ENCODE data around the gene PKD1L1.
"Not testable (repeated sequence)": the region's sequence is repeated elsewhere in the genome, so short reads cannot be mapped to it uniquely, and the experiment has no call there.

Gene PKD1L1

DNA sequence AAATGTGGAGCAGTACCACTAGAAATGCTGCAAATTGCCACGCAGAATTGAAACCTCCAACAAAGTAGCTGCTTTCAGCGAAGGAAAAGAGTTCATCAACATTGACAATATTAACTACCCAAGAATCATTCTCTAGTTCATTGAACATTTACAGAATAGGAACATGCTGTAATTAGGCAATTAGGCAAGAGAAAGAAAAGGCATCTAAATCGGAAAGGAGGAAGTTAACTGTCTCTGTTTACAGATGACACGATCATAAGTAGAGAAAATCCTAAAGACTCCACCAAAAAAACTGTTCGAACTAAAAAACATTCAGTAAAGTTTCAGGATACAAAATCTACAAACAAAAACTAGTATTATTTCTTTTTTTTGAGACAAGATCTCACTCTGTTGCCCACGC, 8.9 kb upstream of the PKD1L1 start:
- DNase-seq (ENCODE audit: extremely low read depth in 1 of 2, low read depth in 1 of 2): no peak

DNA sequence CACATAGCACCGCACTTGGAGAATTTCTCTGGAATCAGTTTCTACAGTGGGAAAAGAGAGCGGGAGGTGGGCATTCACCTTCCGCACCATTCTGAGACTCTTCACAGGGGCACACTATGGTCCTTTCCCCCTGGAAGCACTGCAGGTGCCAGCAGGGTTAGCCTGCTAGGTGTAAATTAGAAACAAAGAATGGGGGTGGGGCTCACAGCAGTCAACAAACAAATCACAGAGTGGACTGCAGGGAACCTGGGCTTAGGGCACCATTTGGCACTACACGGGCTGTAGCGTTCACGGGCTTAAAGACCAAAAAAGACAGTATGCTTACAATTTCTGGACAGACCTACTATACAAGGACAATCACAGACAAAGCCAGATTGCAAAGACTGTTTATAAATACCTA, 8.0 kb upstream of the PKD1L1 start:
- DNase-seq (ENCODE audit: extremely low read depth in 1 of 2, low read depth in 1 of 2): no peak

DNA sequence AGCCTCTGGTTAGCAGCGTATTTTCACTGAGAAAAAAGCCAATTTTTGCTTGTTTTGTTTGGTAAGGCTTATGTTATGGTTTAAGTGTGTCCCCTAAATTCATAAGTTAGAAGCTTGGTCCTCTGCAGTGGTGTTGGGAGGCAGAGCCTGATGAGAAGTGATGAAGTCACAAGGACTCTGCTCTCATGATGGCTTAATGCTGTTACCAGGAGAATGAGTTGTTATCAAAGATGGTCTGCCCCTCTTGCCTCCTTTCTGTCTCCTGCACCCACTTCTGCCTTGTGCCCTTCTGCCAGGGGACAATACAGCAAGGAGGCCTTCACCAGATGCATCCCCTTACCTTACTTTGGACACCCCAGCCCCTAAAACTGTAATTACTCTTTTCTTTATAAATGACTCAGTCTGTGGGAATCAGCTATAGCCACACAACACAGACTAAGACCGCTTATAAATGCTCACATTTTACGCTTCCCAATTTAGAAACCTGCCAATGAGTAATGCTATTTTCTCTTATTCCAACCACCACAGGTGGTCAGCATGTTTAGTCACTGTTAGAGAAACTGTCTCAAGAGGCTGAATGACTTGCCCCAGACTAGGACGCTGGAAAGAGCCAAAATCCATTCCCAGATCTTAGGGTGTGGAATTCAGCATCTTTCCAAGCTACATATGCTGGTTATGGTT, 6.1 kb upstream of the PKD1L1 start:
- DNase-seq (ENCODE audit: extremely low read depth in 1 of 2, low read depth in 1 of 2): no peak

DNA sequence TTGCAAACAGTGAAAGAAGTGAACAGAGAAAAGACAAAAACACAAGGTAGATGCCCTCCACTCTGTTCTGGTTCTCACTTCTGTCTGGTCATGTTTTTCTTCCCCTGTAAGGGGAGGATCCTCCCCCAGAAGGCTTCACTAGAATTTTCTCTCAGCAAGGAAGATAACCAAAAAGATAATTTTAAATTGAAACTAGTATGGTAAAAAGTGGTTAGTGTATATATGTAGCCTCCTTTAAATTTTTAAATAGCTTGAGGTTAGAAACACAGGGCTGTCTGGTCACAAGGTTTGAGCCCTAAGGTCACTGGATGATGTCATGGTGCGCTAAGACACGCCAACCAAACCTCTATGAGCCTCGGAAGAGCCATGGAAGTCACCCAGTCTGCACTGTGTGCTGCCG, 5.6 kb upstream of the PKD1L1 start:
- no peak for DNase-seq (ENCODE audit: extremely low read depth in 1 of 2, low read depth in 1 of 2)

DNA sequence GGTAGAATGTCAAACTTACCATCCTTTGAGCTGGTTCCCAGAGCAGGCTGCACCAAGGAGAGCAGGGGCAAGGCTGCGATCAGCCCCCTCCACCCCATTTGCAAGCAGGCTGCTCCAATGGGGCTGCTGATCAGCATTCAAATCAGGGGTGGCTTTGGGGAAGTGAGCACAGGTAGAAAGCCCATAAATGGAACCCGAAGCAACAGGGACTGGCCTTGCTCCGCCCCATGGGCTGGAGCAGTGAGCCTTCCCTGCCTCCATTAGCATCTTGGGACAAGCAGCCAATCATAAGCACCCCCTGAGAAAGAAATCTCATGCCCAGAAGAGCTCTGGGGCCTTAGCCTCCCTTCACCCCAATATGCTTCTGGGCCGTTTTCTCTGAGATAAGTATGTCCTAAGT, 4.0 kb upstream of the PKD1L1 start:
- DNase-seq (ENCODE audit: extremely low read depth in 1 of 2, low read depth in 1 of 2): no peak

DNA sequence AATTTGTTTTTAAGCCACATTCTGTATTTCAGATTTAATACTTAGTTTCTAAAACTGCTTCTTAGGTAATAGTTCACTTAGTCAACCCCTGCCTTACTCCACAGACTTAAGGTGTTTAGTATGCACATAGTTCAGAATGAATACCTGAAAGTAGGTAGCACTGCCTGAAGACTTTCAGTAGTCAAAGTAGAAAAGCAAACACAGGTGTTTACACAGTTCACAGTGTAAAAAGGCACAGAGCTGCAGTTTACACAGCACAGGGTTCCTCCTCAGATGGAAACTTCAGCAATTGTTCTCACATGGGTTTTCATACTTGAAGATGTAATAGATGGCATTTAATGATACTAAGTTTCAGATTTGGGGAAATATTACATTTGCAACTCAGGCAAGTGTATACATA, 3.1 kb upstream of the PKD1L1 start:
- no peak for DNase-seq (ENCODE audit: extremely low read depth in 1 of 2, low read depth in 1 of 2)

DNA sequence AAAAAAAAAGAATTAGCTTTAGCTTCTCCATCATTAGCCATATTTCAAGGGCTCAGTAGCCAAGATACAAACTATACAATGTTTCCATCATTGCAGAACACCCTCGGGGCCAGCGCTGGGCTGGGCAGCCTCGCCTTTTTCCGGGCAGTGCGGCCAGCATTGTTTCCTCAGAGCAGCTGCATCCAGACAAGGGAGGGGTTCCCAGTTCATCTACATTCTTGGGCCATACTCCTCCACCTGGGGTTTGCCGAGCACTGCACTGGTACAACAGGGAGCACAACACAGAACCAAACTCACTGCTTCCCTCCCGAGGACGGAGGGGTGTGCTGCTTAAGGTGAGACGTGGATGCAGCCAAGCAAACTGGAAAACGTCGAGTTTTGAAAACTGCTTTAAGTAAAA, 2.4 kb upstream of the PKD1L1 start:
- DNase-seq (ENCODE audit: extremely low read depth in 1 of 2, low read depth in 1 of 2): no peak

DNA sequence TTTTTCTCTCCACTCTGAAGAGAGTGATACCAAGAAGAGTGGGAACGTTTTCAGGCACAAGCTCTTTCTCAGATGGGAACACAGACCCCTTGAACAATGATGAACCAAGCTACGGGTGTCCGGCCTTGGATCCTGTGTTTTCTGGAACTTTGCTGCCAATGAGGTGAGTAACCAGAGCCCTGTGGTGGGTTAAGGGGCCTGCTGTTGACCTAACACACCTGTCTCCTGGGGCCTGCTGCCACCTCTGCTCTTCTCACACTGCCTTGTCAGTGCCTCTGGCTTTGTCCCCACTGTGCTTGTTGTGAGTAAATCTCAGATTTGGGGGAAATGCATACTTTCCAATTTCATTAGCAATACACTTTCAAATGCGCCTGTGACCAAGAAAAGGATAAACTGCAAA, 1.4 kb upstream of the PKD1L1 start:
- DNase-seq (ENCODE audit: extremely low read depth in 1 of 2, low read depth in 1 of 2): no peak

- DNase-seq (ENCODE audit: extremely low read depth in 1 of 2, low read depth in 1 of 2): no peak
These were observed 914 bp downstream of the PKD1L1 start for GRCh38 chr7:47947355-47947749.

DNA sequence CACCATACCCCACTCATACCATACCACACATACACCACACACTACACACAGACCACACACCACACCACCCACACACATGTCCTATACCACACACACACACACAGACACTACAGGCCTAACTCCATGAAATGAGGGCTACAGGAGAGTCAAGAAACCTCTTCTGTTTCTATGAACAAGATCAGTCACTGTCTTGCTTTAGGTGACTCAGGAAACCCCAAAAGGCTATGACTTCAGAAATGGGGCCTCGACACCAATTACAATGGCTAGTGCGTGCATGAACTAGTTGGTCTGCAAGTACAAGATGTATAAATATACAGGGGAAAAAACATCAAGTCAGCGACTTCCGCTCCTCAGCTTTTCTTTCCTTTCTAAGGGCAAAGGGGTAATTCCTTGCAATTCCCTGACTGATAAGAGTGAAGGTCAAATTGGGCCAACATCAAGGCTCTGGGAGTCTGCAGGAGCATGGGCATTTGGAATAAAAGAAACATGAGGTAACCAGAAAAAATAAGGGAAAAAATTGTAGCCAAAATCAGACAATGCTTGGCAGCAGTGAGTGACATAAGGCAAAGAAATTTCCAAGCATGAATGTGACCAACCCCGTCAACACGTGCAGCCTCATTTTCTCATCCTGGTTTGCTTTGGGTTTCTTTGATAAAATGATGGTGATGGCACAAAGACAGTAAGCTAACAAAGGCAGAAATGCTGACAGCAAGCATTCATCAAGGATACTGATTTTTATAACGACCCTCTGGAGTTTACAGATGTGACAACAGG, 1.5 kb downstream of the PKD1L1 start:
- no peak for DNase-seq (ENCODE audit: extremely low read depth in 1 of 2, low read depth in 1 of 2)

DNA sequence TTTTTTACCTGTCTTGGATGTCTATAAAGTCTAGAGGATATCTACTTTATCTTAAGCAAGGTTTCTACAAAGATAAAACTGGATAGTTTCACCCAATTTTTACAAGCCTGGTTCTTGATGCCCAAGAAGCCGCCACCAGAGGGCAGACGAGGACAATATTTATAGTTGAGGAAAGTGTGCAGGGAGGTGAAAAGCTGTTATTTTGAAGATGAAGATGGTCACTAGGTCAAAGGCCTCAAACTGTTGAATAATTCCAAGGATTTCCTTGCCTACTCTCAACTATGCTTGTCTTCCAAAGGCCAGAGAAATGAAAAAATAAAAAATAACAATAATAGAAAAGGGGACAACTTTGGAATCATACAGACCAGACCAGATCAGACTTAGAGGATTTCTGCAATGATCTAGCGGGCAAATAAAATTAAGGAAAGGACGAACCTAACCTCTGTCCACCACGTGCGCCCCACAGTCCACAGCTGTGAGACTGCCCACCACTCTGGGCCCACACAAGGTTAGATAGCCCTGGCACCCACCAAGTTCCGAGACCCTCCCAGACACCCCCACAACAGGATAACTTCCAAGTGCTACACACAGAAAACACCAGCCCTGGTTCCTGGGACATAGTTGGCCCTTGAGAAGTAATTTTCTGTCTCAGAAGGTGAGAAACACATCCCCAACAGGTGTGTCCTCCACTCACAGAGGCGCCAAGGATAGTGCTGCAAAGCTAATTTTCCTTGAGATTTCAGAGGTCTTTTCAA, 2.8 kb downstream of the PKD1L1 start:
- DNase-seq (ENCODE audit: extremely low read depth in 1 of 2, low read depth in 1 of 2): peak; percentile 57 to 65

- DNase-seq (ENCODE audit: extremely low read depth in 1 of 2, low read depth in 1 of 2): no peak
These were observed 3.6 kb downstream of the PKD1L1 start for GRCh38 chr7:47944536-47945260.

DNA sequence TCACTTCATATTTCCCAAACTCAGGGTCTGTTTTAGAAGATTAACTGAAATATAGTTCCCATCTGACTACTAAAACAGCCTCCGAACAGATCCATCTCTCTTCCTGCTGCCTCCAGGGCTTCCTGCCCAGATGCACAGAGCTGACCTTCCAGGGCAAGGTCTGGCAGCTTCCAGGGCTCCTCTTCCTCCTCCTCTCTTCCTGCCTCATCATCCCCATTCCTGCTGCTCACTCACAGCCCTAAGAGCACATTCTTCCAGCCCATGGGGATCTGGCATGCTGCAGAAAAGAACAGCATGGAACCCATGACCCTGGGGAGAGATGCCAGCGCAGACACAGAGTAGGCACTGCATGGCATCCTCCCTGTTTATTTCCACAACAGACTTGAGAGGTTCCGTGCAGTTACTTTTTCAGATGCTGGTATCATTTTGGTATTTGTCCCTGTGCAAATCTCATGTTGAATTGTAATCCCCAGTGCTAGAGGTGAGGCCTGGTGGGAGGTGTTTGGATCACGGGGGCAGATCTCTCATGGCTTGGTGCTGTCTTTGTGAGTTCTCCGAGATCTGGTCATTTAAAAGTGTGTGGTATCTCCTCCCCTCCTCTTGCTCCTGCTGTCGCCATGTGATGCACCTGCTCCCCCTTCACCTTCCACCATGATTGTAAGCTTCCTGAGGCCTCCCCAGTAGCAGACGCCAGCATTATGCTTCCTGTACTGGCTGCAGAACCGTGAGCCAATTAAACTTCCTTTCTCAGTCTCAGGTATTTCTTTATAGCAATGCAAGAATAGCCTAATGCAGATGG, 4.4 kb downstream of the PKD1L1 start:
- DNase-seq (ENCODE audit: extremely low read depth in 1 of 2, low read depth in 1 of 2): no peak

GRCh38 chr7:47942651-47943050, 5.6 kb downstream of the PKD1L1 start:
- DNase-seq (ENCODE audit: extremely low read depth in 1 of 2, low read depth in 1 of 2): not testable (repeated sequence)

DNA sequence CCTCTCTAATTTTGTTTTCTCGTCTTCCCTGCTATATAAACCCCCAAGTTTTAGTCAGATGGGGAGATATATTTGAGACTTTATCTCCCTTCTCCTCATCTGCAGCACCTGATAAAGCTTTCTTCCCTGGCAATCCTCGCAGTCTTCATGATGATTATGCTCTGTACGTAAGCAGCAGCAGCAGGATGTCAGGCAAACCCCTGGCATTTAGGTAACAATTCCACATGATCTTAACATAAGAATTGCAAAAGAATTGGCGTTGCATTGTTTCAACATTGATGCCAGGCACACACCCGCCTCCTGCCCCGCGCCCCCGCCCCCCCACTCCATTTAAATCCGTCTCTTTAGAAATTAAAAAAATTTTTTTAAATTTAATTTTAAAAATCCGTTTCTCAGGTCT, 6.1 kb downstream of the PKD1L1 start:
- DNase-seq (ENCODE audit: extremely low read depth in 1 of 2, low read depth in 1 of 2): no peak

DNA sequence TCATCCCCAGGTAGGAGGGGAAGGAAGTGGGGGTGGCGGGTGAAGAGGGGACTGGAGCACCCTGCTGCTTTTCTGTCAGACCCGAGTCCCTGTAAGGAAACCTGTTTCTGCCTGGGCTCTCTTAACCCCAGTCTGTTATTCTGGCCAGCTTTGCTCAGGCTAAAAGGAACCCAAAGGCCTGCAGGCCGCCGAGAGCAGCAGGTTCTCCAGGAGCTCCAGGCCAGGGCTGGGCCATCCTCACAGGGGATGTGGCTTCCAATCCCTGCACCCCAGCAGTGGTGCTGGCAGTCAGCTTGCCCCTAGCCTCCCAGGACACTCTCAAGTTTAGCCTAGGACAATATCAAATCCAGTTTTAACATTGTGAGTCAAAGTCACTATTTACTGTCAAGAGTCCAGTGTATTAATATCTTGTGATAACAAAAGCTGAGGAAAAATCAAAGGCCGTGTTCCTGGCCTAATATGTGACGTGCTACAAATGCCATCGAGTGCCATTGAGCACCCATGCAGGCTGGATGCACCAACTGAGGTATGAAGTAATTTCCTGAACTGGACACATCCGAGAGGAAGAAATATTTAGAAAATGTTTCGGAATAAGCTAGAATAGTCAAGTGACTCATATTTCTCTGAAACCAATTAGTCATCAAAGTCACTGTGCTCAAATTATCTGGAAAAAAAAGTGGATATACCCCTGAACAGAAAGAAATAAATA, 7.0 kb downstream of the PKD1L1 start:
- no peak for DNase-seq (ENCODE audit: extremely low read depth in 1 of 2, low read depth in 1 of 2)

DNA sequence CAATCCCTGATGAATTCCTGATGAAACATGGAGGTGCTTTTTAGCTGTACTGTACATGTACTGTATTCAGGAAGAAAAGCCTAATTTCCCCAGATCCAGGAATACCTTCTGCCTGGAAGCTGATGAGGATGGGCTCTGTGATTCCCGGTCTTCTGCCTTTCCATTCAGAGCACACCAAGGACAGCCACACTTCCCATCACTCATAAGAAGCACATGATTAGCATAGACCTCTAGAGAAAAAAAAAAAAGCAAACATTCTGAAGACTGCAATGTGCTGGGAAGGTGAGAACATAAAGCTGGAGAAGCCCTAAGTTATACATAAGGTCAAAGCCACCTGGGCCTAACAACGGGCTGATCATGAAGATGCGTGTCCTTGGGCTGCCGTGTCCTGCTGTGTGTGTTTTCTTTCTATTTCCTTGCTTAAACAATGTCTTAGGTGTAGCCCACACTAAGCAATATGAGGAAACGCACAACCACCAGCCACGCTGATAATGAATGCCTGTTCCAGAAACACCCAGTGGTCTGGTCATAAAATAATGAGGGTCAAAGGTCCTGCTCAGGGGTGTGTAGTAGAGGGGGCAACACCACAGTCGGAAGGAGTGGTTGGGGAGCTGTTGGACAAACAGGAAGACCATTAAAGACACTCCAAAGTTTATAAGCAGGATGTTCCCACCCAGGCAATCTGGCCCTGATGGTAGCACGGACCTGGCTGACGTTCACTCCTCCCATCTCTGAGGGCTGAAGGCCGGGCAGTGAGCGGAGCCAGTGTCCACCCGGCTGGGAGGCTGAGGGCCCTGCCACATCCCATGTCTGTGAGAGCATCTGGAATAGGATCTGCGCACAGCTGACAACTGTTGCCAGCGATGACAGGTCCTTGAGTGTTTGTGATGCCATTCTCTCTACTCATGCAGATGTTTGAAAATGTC, 7.9 kb downstream of the PKD1L1 start:
- DNase-seq (ENCODE audit: extremely low read depth in 1 of 2, low read depth in 1 of 2): no peak

GRCh38 chr7:47939425-47940036, 8.7 kb downstream of the PKD1L1 start:
- DNase-seq (ENCODE audit: extremely low read depth in 1 of 2, low read depth in 1 of 2): no peak
